Measurements from ENCODE around the gene SSBP1. TPM values are rescaled to one million over a fixed set of nuclear protein-coding genes. Genes with fewer than 3 reads are reported as not detected.

The SSBP1 gene
- total and polyA plus RNA-seq, 2 of the 4 experiments (the other 2 are of a cell fraction) = 158 to 204 TPM

GRCh38 chr7:141717450-141717849 is 20.7 kb upstream of the SSBP1 start:
- Histone ChIP-seq H2AFZ (replicated peaks; ENCODE audit: low read length, poor library complexity) (no peak overlapping the region), H4K5ac (ENCODE audit: low read depth, low read length) (no peak overlapping the region), H3K27ac (ENCODE audit: insufficient read depth, low read length) (no peak overlapping the region), H2BK15ac (ENCODE audit: low read depth, low read length) (no peak overlapping the region), H3K14ac (replicated peaks; ENCODE audit: low read depth, low read length) (no peak overlapping the region), H3K4me1 (ENCODE audit: control insufficient read depth, insufficient read depth, low read length) (no peaks in the 10 kb centered on the region), H3K4me2 (ENCODE audit: low read depth, low read length) (no peak overlapping the region), H3K9ac (ENCODE audit: low read depth, low read length) (no peak overlapping the region), H2BK120ac (ENCODE audit: low read depth, low read length) (no peak overlapping the region), H3K56ac (ENCODE audit: extremely low read depth, insufficient read depth, low read length) (no peak overlapping the region), H2AK9ac (replicated peaks; ENCODE audit: low read depth, low read length, poor library complexity) (no peak overlapping the region), H2AK5ac (ENCODE audit: low read depth, low read length) (no peak overlapping the region), H3K79me1 (ENCODE audit: low read depth in 1 of 2, low read length in 2 of 2) (no peaks in the 10 kb centered on the region), H3K27me3 (ENCODE audit: control insufficient read depth, insufficient read depth, low read length) (no peaks in the 10 kb centered on the region), H3K4ac (ENCODE audit: low read depth, low read length) (no peak overlapping the region), H3K9me3 (ENCODE audit: control insufficient read depth, insufficient read depth, low read length) (no peaks in the 10 kb centered on the region), H4K8ac (ENCODE audit: low read depth in 2 of 2, low read length in 2 of 2) (no peak overlapping the region), H3K36me3 (ENCODE audit: control insufficient read depth, insufficient read depth, low read length) (no peaks in the 10 kb centered on the region), H2BK5ac (ENCODE audit: low read depth, low read length, poor library complexity, severe bottlenecking) (no peak overlapping the region), H3K4me3 (ENCODE audit: insufficient read depth, low read depth, low read length) (no peak overlapping the region), H2BK20ac (ENCODE audit: low read depth, low read length) (no peak overlapping the region), H3K18ac (ENCODE audit: low read depth, low read length) (no peak overlapping the region), H4K91ac (ENCODE audit: insufficient read depth, low read depth, low read length) (no peak overlapping the region), H3K23ac (ENCODE audit: low read depth, low read length) (no peak overlapping the region), H3K9me1 (ENCODE audit: insufficient read depth, low read length) (no peaks in the 10 kb centered on the region), H4K20me1 (ENCODE audit: insufficient read depth, low read length) (no peaks in the 10 kb centered on the region)
- no peak for DNase-seq
- ChIA-PET POLR2A (ENCODE audit: unreplicated experiment) (no interaction called here), CTCF (no interaction called here)
- dilution Hi-C loops (cut with HindIII; ENCODE audit: low sequenced_read_pairs, unreplicated experiment) (no loop called here), intact Hi-C loops (cut with micrococcal nuclease) (no loop called here), in situ Hi-C loops (cut with MboI; ENCODE audit: low sequenced_read_pairs) (no loop called here)
- no CpG with 5 or more reads among the region's 1 CpG for WGBS, 2 experiments (ENCODE audit: extremely low coverage in 2 of 2, insufficient read length in 1 of 2)
- TF ChIP-seq SMC3 (IDR thresholded peaks at IDR 0.05; ENCODE audit: low read depth, low read length) (no peak), MAFK (IDR thresholded peaks at IDR 0.05; ENCODE audit: low read depth, low read length) (no peak), CTCF (conservative IDR thresholded peaks at IDR 0.05; ENCODE audit: low read depth, low read length) (no peak), RAD21 (IDR thresholded peaks at IDR 0.05; ENCODE audit: low read length) (no peak), NFE2L2 (IDR thresholded peaks at IDR 0.05; ENCODE audit: low read depth, low read length) (no peak), CEBPB (IDR thresholded peaks at IDR 0.05; ENCODE audit: low read depth, low read length) (no peak), CHD1 (IDR thresholded peaks at IDR 0.05; ENCODE audit: low read depth, low read length) (no peak), ELK1 (IDR thresholded peaks at IDR 0.05; ENCODE audit: borderline replicate concordance, low read depth, low read length) (no peak), FOS (IDR thresholded peaks at IDR 0.05; ENCODE audit: low read depth, low read length) (no peak)
- ATAC-seq (ENCODE audit: low read depth) = no peak
- BruUV-seq (replicated peaks) = no TSS peak
